H1 (cell line): ENCODE measurements around the gene PKDREJ. TPM values are rescaled to one million over a fixed set of nuclear protein-coding genes. Genes with fewer than 3 reads are reported as not detected.

ENCODE experiments used
- CTCF ChIA-PET: fragments of 300-600 bp; sonication (Branson Sonifier 250); formaldehyde crosslinking; loops from one replicate; lab custom pipeline; 2021; ENCODE audit not compliant: partially characterized antibody; lab: Charles Lee
- POLR2A ChIA-PET: fragments of 300-600 bp; sonication (Branson Sonifier 250); formaldehyde crosslinking; loops from one replicate; lab custom pipeline; 2021; ENCODE audit warnings: inconsistent platforms; ENCODE audit not compliant: partially characterized antibody; lab: Charles Lee
- DNase-seq, 2 experiments: peaks; one replicate each; pipeline versions ENCODE4 v3.0.0 to v3.0.0-alpha.2; 2010 to 2022; ENCODE audit warnings: low spot score in 2 of 2, low read depth in 1 of 2, mixed read lengths in 1 of 2
- FAIRE-seq: peaks from 2 replicates; lab custom pipeline; 2011; peaks lifted over from hg19 to GRCh38; lab: Jason Lieb, UNC
- H2AFZ ChIP-seq: 2 replicates; pipeline ENCODE4 v1.8.1; 2012; ENCODE audit warnings: low read length, inconsistent platforms
- H2AK5ac ChIP-seq: 2 replicates; pipeline ENCODE4 v1.6.1; 2013; ENCODE audit warnings: low read depth, low read length
- H2BK120ac ChIP-seq: replicated peaks from 2 replicates; pipeline ENCODE3; 2013; ENCODE audit warnings: low read depth, low read length, inconsistent platforms
- H2BK12ac ChIP-seq: 2 replicates; pipeline ENCODE4 v1.6.1; 2013; ENCODE audit warnings: low read depth, low read length
- H2BK15ac ChIP-seq: 2 replicates; pipeline ENCODE4 v1.6.1; 2013; ENCODE audit warnings: low read length
- H2BK20ac ChIP-seq: 2 replicates; pipeline ENCODE4 v1.6.1; 2013; ENCODE audit warnings: low read length
- H2BK5ac ChIP-seq: 2 replicates; pipeline ENCODE4 v1.6.1; 2013; ENCODE audit warnings: low read depth, low read length
- H3K14ac ChIP-seq: 2 replicates; pipeline ENCODE4 v1.6.1; 2013; ENCODE audit warnings: inconsistent platforms; ENCODE audit not compliant: insufficient read length
- H3K18ac ChIP-seq: 2 replicates; pipeline ENCODE4 v1.6.1; 2013; ENCODE audit warnings: low read length; ENCODE audit errors: extremely low read depth
- H3K23ac ChIP-seq: 2 replicates; pipeline ENCODE4 v1.6.1; 2013; ENCODE audit warnings: inconsistent platforms; ENCODE audit not compliant: insufficient read length
- H3K23me2 ChIP-seq: 2 replicates; pipeline ENCODE4 v1.6.1; 2013; ENCODE audit warnings: low read depth, low read length
- H3K27ac ChIP-seq: 2 replicates; pipeline ENCODE4 v1.6.1; 2011; ENCODE audit warnings: low read depth, low read length, inconsistent platforms
- H3K27me3 ChIP-seq, 4 experiments: replicated peaks in 1 of 4; 1 replicate in 1 of 4; 2 replicates in 3 of 4; pipeline versions ENCODE4 v1.6.1 to v1.8.1; 2011 to 2013; ENCODE audit warnings: low read length in 3 of 4, mild to moderate bottlenecking in 3 of 4, inconsistent platforms in 2 of 4, mixed read lengths in 2 of 4, moderate library complexity in 1 of 4; ENCODE audit not compliant: control insufficient read depth in 3 of 4, insufficient read depth in 3 of 4; ENCODE audit errors: extremely low read depth in 1 of 4
- H3K36me3 ChIP-seq, 4 experiments: 2 replicates each; pipeline versions ENCODE4 v1.6.1 to v1.8.1; 2011 to 2013; ENCODE audit warnings: mild to moderate bottlenecking in 4 of 4, low read length in 3 of 4, moderate library complexity in 2 of 4, control low read depth in 1 of 4, inconsistent platforms in 1 of 4; ENCODE audit not compliant: insufficient read depth in 4 of 4, control insufficient read depth in 2 of 4
- H3K4ac ChIP-seq: replicated peaks from 2 replicates; pipeline ENCODE3; 2013; ENCODE audit warnings: low read length, low read depth, mixed read lengths, inconsistent platforms; ENCODE audit not compliant: insufficient read length
- H3K4me1 ChIP-seq, 4 experiments: replicated peaks in 1 of 4; 1 replicate in 1 of 4; 2 replicates in 3 of 4; pipeline versions ENCODE4 v1.6.1 to v1.8.1; 2011 to 2013; ENCODE audit warnings: low read length in 3 of 4, inconsistent platforms in 2 of 4, mixed read lengths in 1 of 4; ENCODE audit not compliant: insufficient read depth in 4 of 4, control insufficient read depth in 3 of 4
- H3K4me2 ChIP-seq, 2 experiments: 2 replicates each; pipeline versions ENCODE4 v1.6.1 to v1.8.1; 2011 to 2013; ENCODE audit warnings: low read depth in 2 of 2, low read length in 2 of 2, control low read depth in 1 of 2, inconsistent platforms in 1 of 2, mild to moderate bottlenecking in 1 of 2; ENCODE audit not compliant: insufficient read depth in 1 of 2
- H3K4me3 ChIP-seq, 4 experiments: fragments of 200-600, 300-600 bp in 1 of 4; sonication (generic), shearing (Covaris generic), sonication (Bioruptor Twin) in 1 of 4; 2 replicates each; pipeline versions ENCODE4 v1.5.1 to v1.8.1; 2011 to 2016; ENCODE audit warnings: low read length in 4 of 4, low read depth in 3 of 4, control low read depth in 2 of 4, inconsistent platforms in 2 of 4, mild to moderate bottlenecking in 2 of 4, mixed read lengths in 1 of 4, moderate library complexity in 1 of 4; ENCODE audit not compliant: insufficient read depth in 2 of 4; ENCODE audit errors: extremely low read depth in 1 of 4
- H3K56ac ChIP-seq: replicated peaks from 2 replicates; pipeline ENCODE3; 2013; ENCODE audit warnings: low read depth, mild to moderate bottlenecking, mixed read lengths, low read length, inconsistent platforms; ENCODE audit not compliant: insufficient read length
- H3K79me1 ChIP-seq: 2 replicates; pipeline ENCODE4 v1.6.1; 2013; ENCODE audit warnings: low read depth, low read length, control low read depth
- H3K79me2 ChIP-seq, 2 experiments: 2 replicates each; pipeline versions ENCODE4 v1.6.1 to v1.8.1; 2012 to 2013; ENCODE audit warnings: low read length in 2 of 2, mild to moderate bottlenecking in 2 of 2, inconsistent platforms in 1 of 2; ENCODE audit not compliant: insufficient read depth in 2 of 2, control insufficient read depth in 1 of 2
- H3K9ac ChIP-seq, 4 experiments: replicated peaks in 1 of 4; 1 replicate in 1 of 4; 2 replicates in 3 of 4; pipeline versions ENCODE4 v1.6.1 to v1.8.1; 2011 to 2013; ENCODE audit warnings: low read depth in 3 of 4, low read length in 3 of 4, control low read depth in 2 of 4, mild to moderate bottlenecking in 2 of 4, moderate library complexity in 2 of 4, inconsistent platforms in 1 of 4; ENCODE audit errors: extremely low read depth in 1 of 4
- H3K9me3 ChIP-seq, 2 experiments: 2 replicates each; pipeline versions ENCODE4 v1.6.1 to v1.8.1; 2012 to 2013; ENCODE audit warnings: mild to moderate bottlenecking in 2 of 2, moderate library complexity in 2 of 2, control low read depth in 1 of 2, inconsistent platforms in 1 of 2, low read depth in 1 of 2, low read length in 1 of 2, mixed read lengths in 1 of 2; ENCODE audit not compliant: insufficient read depth in 2 of 2
- H4K20me1 ChIP-seq, 2 experiments: replicated peaks in 1 of 2; 2 replicates each; pipeline versions ENCODE3 to v1.8.1; 2011 to 2013; ENCODE audit warnings: inconsistent platforms in 2 of 2, low read length in 2 of 2, mild to moderate bottlenecking in 1 of 2; ENCODE audit not compliant: insufficient read depth in 2 of 2, control insufficient read depth in 1 of 2
- H4K5ac ChIP-seq: 2 replicates; pipeline ENCODE4 v1.6.1; 2013; ENCODE audit warnings: low read length, low read depth, mixed read lengths, inconsistent platforms; ENCODE audit not compliant: insufficient read length
- H4K8ac ChIP-seq: 2 replicates; pipeline ENCODE4 v1.8.0; 2013; ENCODE audit warnings: mild to moderate bottlenecking, moderate library complexity, low read length, inconsistent platforms; ENCODE audit not compliant: insufficient read depth; ENCODE audit errors: extremely low read depth
- H4K91ac ChIP-seq: replicated peaks from 2 replicates; pipeline ENCODE3; 2013; ENCODE audit warnings: low read length, mixed read lengths, inconsistent platforms; ENCODE audit not compliant: insufficient read length
- CBX8 ChIP-seq: fragments of 300-800, 300-1000 bp; sonication (generic); IDR thresholded peaks from 2 replicates; pipeline ENCODE4 v1.7.1; 2016; ENCODE audit warnings: low read depth, low read length, borderline replicate concordance
- CHD1 ChIP-seq: IDR thresholded peaks from 2 replicates; pipeline ENCODE4 v1.6.1; 2012; ENCODE audit warnings: low read depth, low read length, improper control_type of control experiment
- EP300 ChIP-seq, 2 experiments: IDR thresholded peaks; 1 replicate in 1 of 2; 2 replicates in 1 of 2; pipeline ENCODE4 v1.6.1; 2011 to 2012; ENCODE audit warnings: low read depth in 2 of 2, low read length in 2 of 2, mild to moderate bottlenecking in 2 of 2, borderline replicate concordance in 1 of 2, inconsistent platforms in 1 of 2, moderate library complexity in 1 of 2
- HDAC2 ChIP-seq, 2 experiments: fragments of 300-600 bp in 1 of 2; sonication (generic) in 1 of 2; IDR thresholded peaks; 2 replicates each; pipeline ENCODE4 v1.6.1; 2011 to 2012; ENCODE audit warnings: low read depth in 2 of 2, low read length in 2 of 2, mild to moderate bottlenecking in 2 of 2, moderate library complexity in 2 of 2, borderline replicate concordance in 1 of 2, inconsistent platforms in 1 of 2
- JUND ChIP-seq: IDR thresholded peaks from 2 replicates; pipeline ENCODE4 v1.6.1; 2011; ENCODE audit warnings: mild to moderate bottlenecking, improper control_type of control experiment, low read length
- MAFK ChIP-seq: IDR thresholded peaks from 2 replicates; pipeline ENCODE4 v1.6.1; 2012; ENCODE audit warnings: low read depth, mild to moderate bottlenecking, improper control_type of control experiment, low read length
- POLR2AphosphoS5 ChIP-seq: IDR thresholded peaks from 2 replicates; pipeline ENCODE4 v1.6.1; 2011; ENCODE audit warnings: low read depth, low read length
- POU5F1 ChIP-seq: IDR thresholded peaks from 2 replicates; pipeline ENCODE4 v1.6.1; 2011; ENCODE audit warnings: low read depth, mild to moderate bottlenecking, low read length, moderate library complexity
- SIN3A ChIP-seq, 2 experiments: IDR thresholded peaks in 1 of 2; conservative IDR thresholded peaks in 1 of 2; 2 replicates each; pipeline ENCODE4 v1.6.1; 2011 to 2012; ENCODE audit warnings: low read length in 2 of 2, improper control_type of control experiment in 1 of 2, low read depth in 1 of 2, mild to moderate bottlenecking in 1 of 2
- SRF ChIP-seq: IDR thresholded peaks from 2 replicates; pipeline ENCODE4 v1.6.1; 2011; ENCODE audit warnings: mild to moderate bottlenecking, low read depth, low read length, moderate library complexity
- TAF1 ChIP-seq: IDR thresholded peaks from 2 replicates; pipeline ENCODE4 v1.6.1; 2011; ENCODE audit warnings: mild to moderate bottlenecking, low read depth, low read length
- WGBS, 2 experiments: shearing (Covaris generic) in 1 of 2; methylation state at CpG; one replicate each; pipeline versions ENCODE4 v1.1.6 to v1.1.7; 2013 to 2015; ENCODE audit warnings: low lambda C conversion rate in 2 of 2, mixed read lengths in 2 of 2, inconsistent platforms in 1 of 2, low coverage in 1 of 2, missing lambda C conversion rate in 1 of 2; ENCODE audit not compliant: insufficient replicate concordance in 2 of 2, insufficient coverage in 1 of 2, insufficient read length in 1 of 2; ENCODE audit errors: extremely low coverage in 1 of 2, missing lambda C conversion rate in 1 of 2; 5-methylcytosine and 5-hydroxymethylcytosine counted together
- polyA plus RNA-seq, 7 experiments: library from polyadenylated mRNA; depleted of rRNA in 3 of 7; stranded (reverse) in 5 of 7; unstranded in 2 of 7; fragments of >200 nt in 5 of 7; fragments of 200-250 nt in 2 of 7; gene quantifications; 1 replicate in 5 of 7; 2 replicates in 1 of 7; 4 replicates in 1 of 7; pipeline versions ENCODE4 v1.2.1 to v1.2.3, GENCODE V29; 2011 to 2013; ENCODE audit warnings: missing spikeins in 2 of 7, mixed read lengths in 2 of 7
- total RNA-seq: library from RNA; stranded (reverse); fragmentation: NEBNext Ultra II Directional; extraction: Animal tissue kit (Norgen Biotek cat#: 25700); gene quantifications from 2 replicates; pipeline ENCODE4 v1.2.1, GENCODE V29; 2021
- TF ChIP-seq, protein P1 (sequence below): IDR thresholded peaks from 2 replicates; pipeline ENCODE4 v1.6.1; 2011; ENCODE audit warnings: low read depth, mild to moderate bottlenecking, low read length; ENCODE audit not compliant: insufficient read depth

PKDREJ gene
- total and polyA plus RNA-seq, 2 of the 8 experiments (the other 6 are each of a cell fraction or from before 2014, with no cell fraction given) = 0.02 to 0.04 TPM

DNA sequence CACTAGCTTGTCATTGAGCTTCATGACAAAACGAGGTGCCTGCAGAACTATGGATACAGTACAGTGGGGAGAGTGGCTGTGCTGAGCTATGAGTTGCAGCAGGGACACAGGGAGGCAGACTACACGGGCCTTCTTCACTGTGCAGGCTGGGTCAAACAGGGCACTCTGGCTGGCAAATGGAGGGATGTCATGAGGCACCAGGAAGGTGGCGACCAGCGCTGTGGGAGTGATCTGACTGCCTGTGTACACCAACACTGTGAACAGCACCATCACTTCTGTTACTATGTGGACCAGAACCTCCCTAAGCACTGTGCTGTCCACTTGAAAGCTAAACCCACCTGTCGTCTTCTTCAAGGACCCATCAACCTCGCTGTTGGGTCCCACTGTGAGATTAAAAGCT, 3.1 kb downstream of the PKDREJ start:
- no peak overlapping the region for H3K23ac ChIP-seq
- no peaks in the 10 kb centered on the region; the same call in 1 of the 2 replicates for H3K23me2 ChIP-seq
- H3K79me1 ChIP-seq = no peaks in the 10 kb centered on the region
- no peak overlapping the region for H3K27ac ChIP-seq
- no peak overlapping the region for H2BK20ac ChIP-seq
- no peak overlapping the region for H3K18ac ChIP-seq
- H3K79me2 ChIP-seq = no peaks in the 10 kb centered on the region
- DNase-seq = no peak
- no peak overlapping the region for H4K91ac ChIP-seq
- H2BK120ac ChIP-seq = no peak overlapping the region
- H3K56ac ChIP-seq = no peak overlapping the region
- no peak overlapping the region for H3K4me3 ChIP-seq
- CTCF ChIA-PET = interaction anchor here (0.7 to 1.6 kb wide), 2 partner anchors 10 to 23 kb away, joined by 3 to 6 read pairs; partner anchors contain the start of gene CDPF1
- no peak overlapping the region for H2AFZ ChIP-seq
- H3K9me3 ChIP-seq = peaks cover 0 to 6% of the 10 kb centered on the region in 2 experiments; a peak in 2 of 4 replicates
- no peaks in the 10 kb centered on the region for H3K4me1 ChIP-seq
- peaks cover 18 to 60% (median 34%) of the 10 kb centered on the region in 4 experiments for H3K27me3 ChIP-seq
- H2BK15ac ChIP-seq = no peak overlapping the region
- no peak overlapping the region for H3K4me2 ChIP-seq
- no peak for TF ChIP-seq CBX8
- no peak for TF ChIP-seq TAF1
- no peak for TF ChIP-seq POU5F1
- no peak for TF ChIP-seq MAFK
- TF ChIP-seq POLR2AphosphoS5 = no peak
- TF ChIP-seq HDAC2 (IDR thresholded peaks at IDR 0.05; ENCODE audit: borderline replicate concordance in 1 of 2, low read depth in 2 of 2, low read length in 2 of 2) = no peak
- no peak for TF ChIP-seq CHD1
- no peak for TF ChIP-seq JUND
- no peak for TF ChIP-seq SIN3A (conservative IDR thresholded peaks at IDR 0.05 in 1 of 2, IDR thresholded peaks at IDR 0.05 in 1 of 2; ENCODE audit: low read depth in 1 of 2, low read length in 2 of 2)
- TF ChIP-seq SRF = no peak
- TF ChIP-seq, protein P1, sequence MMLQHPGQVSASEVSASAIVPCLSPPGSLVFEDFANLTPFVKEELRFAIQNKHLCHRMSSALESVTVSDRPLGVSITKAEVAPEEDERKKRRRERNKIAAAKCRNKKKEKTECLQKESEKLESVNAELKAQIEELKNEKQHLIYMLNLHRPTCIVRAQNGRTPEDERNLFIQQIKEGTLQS = no peak
- no peak for TF ChIP-seq EP300 (IDR thresholded peaks at IDR 0.05; ENCODE audit: borderline replicate concordance in 1 of 2, low read depth in 2 of 2, low read length in 2 of 2)
- WGBS, 2 experiments = 85% methylated on average over 6 of the region's 6 CpGs; no CpG with 5 or more reads in 1 of the 2 experiments
- POLR2A ChIA-PET = interaction anchor here (0.6 to 0.9 kb wide), 2 partner anchors 10 to 27 kb away, joined by 3 to 4 read pairs; partner anchors contain the start of gene CDPF1
- no peak for FAIRE-seq
- no peak overlapping the region for H2BK12ac ChIP-seq
- H4K5ac ChIP-seq = no peak overlapping the region
- no peak overlapping the region for H3K9ac ChIP-seq
- no peak overlapping the region for H4K8ac ChIP-seq
- no peak overlapping the region for H3K4ac ChIP-seq
- H2AK5ac ChIP-seq = no peak overlapping the region
- no peaks in the 10 kb centered on the region for H3K36me3 ChIP-seq
- H2BK5ac ChIP-seq = no peak overlapping the region
- H4K20me1 ChIP-seq = no peaks in the 10 kb centered on the region
- no peak overlapping the region for H3K14ac ChIP-seq
